Fibroblast of villous mesenchyme (primary cell): ENCODE data around the gene CDK10. TPM values are rescaled to one million over a fixed set of nuclear protein-coding genes. Genes with fewer than 3 reads are reported as not detected.

Experiments
- DNase-seq: peaks from one replicate; pipeline ENCODE4 v3.0.0-alpha.2; 2010; ENCODE audit warnings: low read depth
- H3K4me3 ChIP-seq: 2 replicates; pipeline ENCODE4 v1.5.1; 2011; ENCODE audit warnings: low read depth, mild to moderate bottlenecking, low read length
- total RNA-seq: library from RNA; depleted of rRNA; stranded (reverse); fragments of >200 nt; gene quantifications from 2 replicates; pipeline ENCODE4 v1.2.3, GENCODE V29; 2012
- TF ChIP-seq, protein P1 (sequence below): IDR thresholded peaks from 2 replicates; pipeline ENCODE4 v1.5.1; 2012; ENCODE audit warnings: low read depth, mild to moderate bottlenecking, low read length; ENCODE audit not compliant: insufficient read depth

Gene CDK10
- total RNA-seq, 1 donor: 51.0 TPM

DNA sequence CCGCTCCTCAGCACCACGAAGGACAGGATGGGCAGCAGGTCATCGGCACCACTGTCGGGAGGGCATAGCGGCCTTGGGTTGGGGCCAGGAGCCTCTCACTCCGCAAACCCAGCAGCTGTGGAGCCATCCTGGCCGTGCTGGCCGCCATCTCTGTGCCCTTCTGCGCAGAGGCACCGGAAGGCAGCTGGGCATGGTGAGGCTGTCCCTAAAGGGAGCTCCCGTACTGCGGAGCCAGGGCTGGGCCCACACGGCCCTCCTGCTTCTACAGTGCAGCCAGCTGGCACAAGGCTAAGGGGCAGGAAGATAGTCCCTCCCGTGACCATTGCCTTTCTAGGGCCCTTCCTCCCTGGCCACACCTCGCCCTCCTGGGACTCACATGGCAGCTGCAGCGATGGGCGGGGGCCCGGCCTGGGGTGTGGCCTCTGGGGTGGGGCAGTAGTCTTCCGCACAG, 22.0 kb downstream of the CDK10 start:
- no peak for DNase-seq
- TF ChIP-seq, protein P1, sequence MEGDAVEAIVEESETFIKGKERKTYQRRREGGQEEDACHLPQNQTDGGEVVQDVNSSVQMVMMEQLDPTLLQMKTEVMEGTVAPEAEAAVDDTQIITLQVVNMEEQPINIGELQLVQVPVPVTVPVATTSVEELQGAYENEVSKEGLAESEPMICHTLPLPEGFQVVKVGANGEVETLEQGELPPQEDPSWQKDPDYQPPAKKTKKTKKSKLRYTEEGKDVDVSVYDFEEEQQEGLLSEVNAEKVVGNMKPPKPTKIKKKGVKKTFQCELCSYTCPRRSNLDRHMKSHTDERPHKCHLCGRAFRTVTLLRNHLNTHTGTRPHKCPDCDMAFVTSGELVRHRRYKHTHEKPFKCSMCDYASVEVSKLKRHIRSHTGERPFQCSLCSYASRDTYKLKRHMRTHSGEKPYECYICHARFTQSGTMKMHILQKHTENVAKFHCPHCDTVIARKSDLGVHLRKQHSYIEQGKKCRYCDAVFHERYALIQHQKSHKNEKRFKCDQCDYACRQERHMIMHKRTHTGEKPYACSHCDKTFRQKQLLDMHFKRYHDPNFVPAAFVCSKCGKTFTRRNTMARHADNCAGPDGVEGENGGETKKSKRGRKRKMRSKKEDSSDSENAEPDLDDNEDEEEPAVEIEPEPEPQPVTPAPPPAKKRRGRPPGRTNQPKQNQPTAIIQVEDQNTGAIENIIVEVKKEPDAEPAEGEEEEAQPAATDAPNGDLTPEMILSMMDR: no peak
- no peak overlapping the region for H3K4me3 ChIP-seq

DNA sequence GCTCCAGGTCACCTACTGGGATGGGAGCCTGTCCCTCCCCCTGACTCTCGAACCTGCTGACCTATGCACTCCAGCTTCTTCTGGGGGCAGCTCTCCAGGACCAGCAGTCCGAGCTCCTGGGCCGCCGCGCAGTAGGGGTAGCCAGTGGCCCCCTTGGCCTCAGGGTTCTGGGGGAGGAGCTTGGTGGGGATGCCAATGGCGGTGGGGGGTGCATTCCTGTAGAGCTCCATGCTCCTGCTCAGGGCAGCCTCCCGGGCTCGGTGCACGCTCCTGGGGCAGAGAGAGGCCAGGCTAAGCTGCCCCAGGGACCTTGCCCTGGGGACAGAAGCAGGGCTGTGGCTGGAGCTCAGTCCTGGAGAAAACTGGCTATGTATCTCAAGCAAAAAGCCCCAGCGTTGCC, 22.7 kb downstream of the CDK10 start:
- no peak for DNase-seq
- H3K4me3 ChIP-seq: no peak overlapping the region
- TF ChIP-seq, protein P1: no peak

DNA sequence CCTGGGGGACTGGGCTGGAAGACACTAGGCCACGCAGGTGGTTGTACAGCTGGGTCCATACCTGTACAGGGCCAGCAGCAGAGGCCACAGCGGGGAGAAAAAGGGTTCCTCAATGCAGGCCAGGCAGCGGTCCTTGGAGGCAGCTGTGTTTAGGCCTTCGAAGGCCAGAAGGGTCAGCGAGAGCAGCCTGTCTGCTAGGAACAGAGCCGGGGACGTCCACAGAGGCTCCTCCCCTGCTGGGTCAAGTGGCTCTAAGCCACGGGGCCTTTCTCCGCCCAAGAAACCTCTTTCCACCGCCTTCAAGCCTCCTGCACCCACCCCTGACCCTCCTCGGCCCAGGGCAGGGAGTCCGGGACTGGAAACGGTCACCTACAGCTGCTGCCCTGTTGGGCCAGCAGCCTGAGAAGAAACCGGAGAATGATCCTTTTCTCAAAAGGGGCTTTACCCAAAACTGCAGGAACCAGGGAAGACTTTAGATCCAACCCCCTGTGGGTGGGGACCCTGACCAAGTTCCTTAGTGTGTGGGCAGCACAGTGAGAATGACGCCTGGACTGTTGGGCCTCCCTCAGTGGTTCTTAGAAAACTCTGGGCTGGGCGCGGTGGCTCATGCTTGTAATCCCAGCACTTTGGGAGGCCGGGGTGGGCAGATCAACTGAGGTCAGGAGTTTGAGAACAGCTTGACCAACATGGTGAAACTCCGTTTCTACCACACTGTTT, 23.4 kb downstream of the CDK10 start:
- H3K4me3 ChIP-seq: no peak overlapping the region
- no peak for DNase-seq
- TF ChIP-seq, protein P1: no peak

DNA sequence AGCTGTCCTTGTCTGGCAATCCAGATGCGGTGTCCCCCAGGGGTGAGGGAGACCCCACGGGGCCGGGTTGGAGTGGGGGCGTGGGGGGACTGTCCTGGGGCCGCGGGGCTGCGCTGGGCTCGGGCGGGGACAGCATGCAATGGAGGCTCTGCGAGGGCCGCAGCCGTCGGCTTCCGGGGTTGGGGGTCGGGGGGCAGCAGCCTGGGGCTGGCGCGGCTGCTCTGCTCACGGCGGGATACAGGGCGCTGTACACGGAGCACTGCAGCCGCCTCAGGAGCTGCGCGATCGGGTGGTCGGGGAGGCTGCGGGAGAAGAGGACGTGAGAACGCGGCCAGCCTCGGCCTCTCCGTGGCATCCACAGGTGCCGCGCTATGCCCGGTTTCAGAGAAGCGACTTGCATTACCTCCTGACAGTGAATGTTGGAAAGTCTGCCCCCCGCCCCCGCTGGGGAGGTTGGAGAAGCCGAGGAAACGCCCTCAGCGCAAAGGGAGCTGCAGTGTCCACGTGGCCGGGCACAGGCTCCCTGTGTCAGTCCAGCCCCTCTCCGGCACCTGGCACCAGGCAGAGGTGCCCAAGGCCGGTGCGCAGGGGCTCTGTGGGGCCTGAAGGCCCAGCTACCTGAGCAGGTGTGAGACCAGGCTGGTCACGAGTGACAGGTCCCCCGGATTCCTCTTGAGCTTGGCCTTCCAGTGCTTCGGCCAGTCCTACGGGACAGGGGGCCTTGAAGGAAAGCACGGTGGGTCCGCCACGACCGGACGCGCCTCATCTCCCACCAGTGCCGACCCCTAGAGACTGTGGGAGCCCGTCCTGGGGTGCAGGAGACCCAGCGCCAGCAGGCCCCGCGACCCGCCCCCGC, 24.4 kb downstream of the CDK10 start:
- H3K4me3 ChIP-seq: no peak overlapping the region
- DNase-seq: no peak
- TF ChIP-seq, protein P1: no peak

DNA sequence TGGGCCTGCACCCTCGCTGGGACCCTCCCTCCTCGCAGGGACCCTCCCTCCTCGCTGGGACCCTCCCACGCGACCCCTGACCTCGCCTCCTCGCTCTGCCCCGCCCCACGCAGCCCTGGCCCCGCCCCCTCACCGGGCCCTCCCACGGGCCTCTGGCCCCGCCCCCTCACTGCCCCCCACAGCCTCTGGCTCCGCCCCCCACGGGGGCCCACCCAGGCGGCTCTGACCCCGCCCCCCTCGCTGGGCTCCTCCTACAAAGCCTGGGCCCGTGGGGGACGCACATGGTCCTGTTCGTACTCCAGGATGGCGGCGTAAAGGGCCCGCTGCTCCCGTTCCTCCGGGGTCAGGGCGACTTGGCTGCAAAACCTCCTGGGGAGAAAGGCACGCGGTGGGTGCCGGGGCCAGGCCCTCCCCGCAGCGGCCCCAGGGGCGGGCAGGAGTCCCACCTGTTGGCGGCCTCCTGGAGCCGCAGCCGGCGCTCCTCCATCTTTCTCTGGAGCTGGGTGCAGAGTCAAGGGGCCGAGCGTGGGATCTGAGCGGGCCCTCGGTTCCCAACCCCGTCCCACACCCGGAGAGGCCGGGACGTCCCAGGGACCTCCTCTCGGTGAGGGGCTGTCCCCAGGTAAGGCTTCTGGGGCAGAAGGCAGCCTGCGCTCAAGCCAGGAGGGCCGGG, 25.2 kb downstream of the CDK10 start:
- DNase-seq: peak; percentile 42
- H3K4me3 ChIP-seq: peak overlapping the region; percentile 51
- TF ChIP-seq, protein P1: no peak

DNA sequence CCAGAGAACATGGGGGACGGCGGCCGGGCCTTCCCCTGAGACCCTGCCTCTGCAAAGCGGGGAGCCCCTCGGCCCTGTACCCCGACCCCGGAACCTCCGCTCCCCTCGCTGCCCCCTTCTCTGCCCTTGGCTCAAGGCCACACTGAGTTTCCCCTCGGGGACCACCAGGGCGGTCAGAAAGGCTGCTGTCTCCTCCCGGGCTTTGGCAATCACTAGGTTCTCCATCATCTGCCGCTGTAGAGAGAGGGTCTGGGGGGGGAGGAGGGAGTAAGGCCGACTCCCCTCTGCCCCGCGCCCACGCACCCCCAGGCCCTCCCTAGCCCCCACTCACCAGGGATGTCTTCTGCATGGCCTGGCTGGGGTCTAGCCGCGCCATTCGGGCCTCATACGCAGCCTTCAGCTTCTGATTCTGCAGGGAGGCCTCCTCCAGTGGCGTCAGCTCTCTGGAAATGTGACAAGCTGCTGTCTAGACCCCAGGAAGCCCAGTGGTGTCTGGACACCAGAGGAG, 25.8 kb downstream of the CDK10 start:
- DNase-seq: peak; percentile 17
- TF ChIP-seq, protein P1: no peak
- H3K4me3 ChIP-seq: peak overlapping the region; percentile 51
